22Rv1 (cell line): ENCODE results near the gene GPC6.
A peak's percentile ranks its signal among the peaks of the same experiment; 100 is the strongest.

Experiments
- H3K27ac ChIP-seq: fragments of 450-650 bp; 2 replicates; pipeline ENCODE4 v1.5.1; 2017
- ZFX ChIP-seq: fragments of 450-650 bp; IDR thresholded peaks from 2 replicates; pipeline ENCODE4 v1.6.1; 2017; ENCODE audit warnings: antibody characterized with exemption, borderline replicate concordance
- TF ChIP-seq, protein P1 (sequence below): fragments of 450-650 bp; IDR thresholded peaks from 2 replicates; pipeline ENCODE4 v1.5.1; 2017; ENCODE audit warnings: mild to moderate bottlenecking

The GPC6 gene

DNA sequence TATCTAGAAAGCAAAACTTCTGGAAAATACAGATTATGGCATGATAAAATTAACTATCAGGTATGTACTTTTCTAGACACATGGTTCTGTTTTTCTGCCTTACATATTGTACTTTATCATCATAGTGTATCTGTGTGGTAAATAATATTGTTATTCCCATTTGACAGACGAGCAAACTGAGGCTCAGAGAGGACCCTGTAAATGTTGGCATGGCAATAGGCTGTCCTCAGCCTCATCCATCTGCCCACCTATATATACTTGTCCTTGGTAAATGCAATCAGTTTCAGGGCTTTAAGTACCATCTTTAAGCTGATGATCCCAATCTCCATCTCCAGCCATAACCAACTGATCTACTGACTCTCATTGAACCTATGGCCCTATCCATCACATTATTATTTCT is 1074.9 kb downstream of the GPC6 start:
- TF ChIP-seq, protein P1, sequence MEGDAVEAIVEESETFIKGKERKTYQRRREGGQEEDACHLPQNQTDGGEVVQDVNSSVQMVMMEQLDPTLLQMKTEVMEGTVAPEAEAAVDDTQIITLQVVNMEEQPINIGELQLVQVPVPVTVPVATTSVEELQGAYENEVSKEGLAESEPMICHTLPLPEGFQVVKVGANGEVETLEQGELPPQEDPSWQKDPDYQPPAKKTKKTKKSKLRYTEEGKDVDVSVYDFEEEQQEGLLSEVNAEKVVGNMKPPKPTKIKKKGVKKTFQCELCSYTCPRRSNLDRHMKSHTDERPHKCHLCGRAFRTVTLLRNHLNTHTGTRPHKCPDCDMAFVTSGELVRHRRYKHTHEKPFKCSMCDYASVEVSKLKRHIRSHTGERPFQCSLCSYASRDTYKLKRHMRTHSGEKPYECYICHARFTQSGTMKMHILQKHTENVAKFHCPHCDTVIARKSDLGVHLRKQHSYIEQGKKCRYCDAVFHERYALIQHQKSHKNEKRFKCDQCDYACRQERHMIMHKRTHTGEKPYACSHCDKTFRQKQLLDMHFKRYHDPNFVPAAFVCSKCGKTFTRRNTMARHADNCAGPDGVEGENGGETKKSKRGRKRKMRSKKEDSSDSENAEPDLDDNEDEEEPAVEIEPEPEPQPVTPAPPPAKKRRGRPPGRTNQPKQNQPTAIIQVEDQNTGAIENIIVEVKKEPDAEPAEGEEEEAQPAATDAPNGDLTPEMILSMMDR: no peak

GRCh38 chr13:94302847-94303565 is 1076.4 kb downstream of the GPC6 start:
- peak overlapping the region; percentile 90 for H3K27ac ChIP-seq

More for the DNA sequence above, 1074.9 kb downstream of the GPC6 start:
- H3K27ac ChIP-seq: no peak overlapping the region; the same call in 1 of the 2 replicates

GRCh38 chr13:94303644-94304174 is 1077.1 kb downstream of the GPC6 start:
- peak overlapping the region; percentile 90 for H3K27ac ChIP-seq

DNA sequence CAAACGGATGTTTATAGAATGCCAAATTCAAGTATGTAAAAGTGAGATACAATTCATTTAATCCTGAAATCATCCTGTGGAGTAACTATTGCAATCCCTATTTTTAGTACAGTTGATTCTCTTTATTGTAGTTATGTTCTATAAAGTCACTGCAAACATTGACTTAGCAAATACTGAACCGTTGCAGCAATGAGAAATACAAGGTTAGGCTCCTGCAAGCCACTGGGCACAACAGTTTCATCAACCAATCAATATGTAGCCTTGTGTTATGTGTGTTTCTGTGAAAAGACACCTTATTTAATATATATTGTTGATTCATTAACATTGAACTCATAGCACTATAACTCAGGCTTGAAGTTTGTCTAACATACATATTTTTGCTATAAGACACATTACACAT is 1078.4 kb downstream of the GPC6 start:
- TF ChIP-seq ZFX: no peak
- TF ChIP-seq, protein P1: no peak
- peak overlapping the region; percentile 90 for H3K27ac ChIP-seq

More at GRCh38 chr13:94303644-94304174, 1077.1 kb downstream of the GPC6 start:
- TF ChIP-seq, protein P1: no peak
- no peak for TF ChIP-seq ZFX

- TF ChIP-seq, protein P1: no peak
- TF ChIP-seq ZFX: no peak
- H3K27ac ChIP-seq: peak overlapping the region; percentile 90
Observed at GRCh38 chr13:94305463-94305862, 1078.9 kb downstream of the GPC6 start.

DNA sequence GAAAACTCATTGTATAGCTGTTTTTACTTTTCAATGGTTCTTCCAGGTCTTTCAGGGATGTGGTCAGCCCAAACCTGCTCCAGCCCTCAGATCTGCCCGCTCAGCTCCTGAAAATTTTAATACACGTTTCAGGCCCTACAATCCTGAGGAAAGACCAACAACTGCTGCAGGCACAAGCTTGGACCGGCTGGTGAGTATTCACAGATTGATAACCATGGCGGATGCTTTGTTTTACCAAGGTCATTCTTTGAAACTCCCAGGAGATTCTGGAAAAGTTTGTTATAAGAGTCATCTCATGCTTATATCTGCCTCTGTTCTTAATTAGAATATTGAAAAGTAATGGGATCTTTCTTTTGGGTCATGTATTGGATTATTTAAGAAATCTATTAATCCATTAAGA is 1079.3 kb downstream of the GPC6 start:
- no peak for TF ChIP-seq ZFX
- TF ChIP-seq, protein P1: no peak
- peak overlapping the region; percentile 90 for H3K27ac ChIP-seq

GRCh38 chr13:94308832-94309231 is 1082.2 kb downstream of the GPC6 start:
- TF ChIP-seq, protein P1: no peak
- no peak for TF ChIP-seq ZFX
- no peak overlapping the region for H3K27ac ChIP-seq

GRCh38 chr13:94309576-94309975 is 1083.0 kb downstream of the GPC6 start:
- no peak overlapping the region for H3K27ac ChIP-seq
- TF ChIP-seq ZFX: no peak
